Renal cortical epithelial cell (primary cell): ENCODE results near the gene ARHGAP15. TPM values are rescaled to one million over a fixed set of nuclear protein-coding genes. Genes with fewer than 3 reads are reported as not detected.
"Not testable (repeated sequence)": the region's sequence is repeated elsewhere in the genome, so short reads cannot be mapped to it uniquely, and the experiment has no call there.

Experiments used
- DNase-seq: peaks from one replicate; pipeline ENCODE4 v3.0.0-alpha.2; 2011; ENCODE audit warnings: low read depth
- total RNA-seq: library from RNA; depleted of rRNA; stranded (reverse); fragments of >200 nt; gene quantifications from 2 replicates; pipeline ENCODE4 v1.2.3, GENCODE V29; 2014

The ARHGAP15 gene
- total RNA-seq, 1 donor from 2014 or later: not detected

DNA sequence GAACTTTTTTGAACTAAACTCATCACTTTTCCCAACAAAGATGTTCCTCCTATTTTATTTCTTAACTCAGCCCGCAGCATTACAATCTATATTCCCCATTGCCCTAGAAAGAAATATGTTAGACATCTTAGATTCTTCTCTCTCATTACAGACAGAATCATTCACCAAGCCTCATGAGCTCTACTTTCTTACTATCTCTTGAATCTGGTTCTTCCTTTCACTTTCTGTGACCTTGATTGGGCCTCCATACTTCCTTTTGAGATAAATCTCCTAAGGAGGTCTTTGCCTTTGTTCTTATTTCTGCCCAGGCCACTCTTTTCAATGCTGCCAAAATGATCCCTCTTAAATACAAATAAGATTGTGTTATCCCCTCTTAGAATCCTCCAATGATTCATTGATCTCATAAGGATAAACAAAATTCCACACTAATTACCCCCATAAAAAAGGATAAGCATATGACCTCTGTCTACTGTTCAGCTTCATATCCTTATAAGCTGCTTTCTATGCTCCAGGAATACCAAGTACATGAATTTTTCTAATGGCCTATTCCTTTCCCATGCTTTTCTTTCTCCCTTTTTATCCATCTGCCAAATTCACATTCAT, 400.0 kb downstream of the ARHGAP15 start:
- DNase-seq: no peak

DNA sequence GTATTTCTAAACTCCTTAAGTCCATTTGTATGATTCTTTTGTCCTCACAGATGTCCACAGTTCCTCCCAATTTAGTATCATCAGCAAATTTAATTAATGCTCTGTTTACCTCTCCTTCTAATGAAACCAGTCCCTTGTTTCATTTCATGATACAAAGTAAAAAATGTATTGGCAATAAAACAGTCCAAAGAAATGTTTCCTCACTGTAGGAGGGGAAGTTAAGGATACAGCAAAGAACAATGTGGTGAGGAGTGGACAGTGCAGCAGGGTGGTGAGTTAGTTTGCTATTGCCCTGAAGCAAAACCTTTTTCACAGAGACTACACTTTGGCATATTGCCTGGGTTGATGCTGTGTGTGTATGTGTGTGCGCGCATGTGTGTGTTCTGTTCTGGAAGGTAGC, 401.5 kb downstream of the ARHGAP15 start:
- DNase-seq: no peak

DNA sequence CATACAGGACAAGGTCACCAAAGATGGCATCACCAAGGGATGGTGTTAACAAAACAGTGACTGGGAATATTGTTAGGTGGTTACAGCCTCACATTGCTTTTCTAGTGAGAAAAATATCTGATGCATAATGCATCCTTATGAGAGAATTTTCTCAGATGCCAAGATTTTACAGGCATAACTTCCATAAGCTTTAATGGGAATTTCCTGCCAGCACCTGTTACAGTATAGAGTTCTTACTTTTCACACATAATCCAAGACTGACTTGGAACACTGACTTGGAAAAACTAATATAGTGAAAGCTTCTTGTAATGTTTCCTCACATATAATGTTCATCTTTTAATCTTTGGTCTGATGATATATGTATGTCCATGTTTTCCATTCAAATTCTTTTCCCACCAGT, 402.8 kb downstream of the ARHGAP15 start:
- DNase-seq: no peak

DNA sequence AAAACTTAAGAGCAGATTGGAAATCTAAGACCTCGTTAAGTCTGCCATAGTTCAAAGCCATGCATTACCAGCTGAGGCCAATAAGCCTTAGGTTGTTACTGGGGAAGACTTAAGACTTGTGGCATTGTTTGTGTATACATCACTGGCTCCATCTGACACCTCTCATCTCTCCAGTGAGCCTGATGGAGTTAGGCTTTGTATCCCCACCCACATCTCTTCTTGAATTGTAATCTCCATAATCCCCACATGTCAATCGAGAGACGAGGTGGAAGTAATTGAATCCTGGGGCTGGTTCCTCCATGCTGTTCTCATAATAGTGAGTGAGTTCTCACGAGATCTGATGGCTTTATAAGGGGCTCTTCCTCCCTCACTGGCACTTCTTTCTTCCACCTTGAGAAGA, 404.6 kb downstream of the ARHGAP15 start:
- no peak for DNase-seq

DNA sequence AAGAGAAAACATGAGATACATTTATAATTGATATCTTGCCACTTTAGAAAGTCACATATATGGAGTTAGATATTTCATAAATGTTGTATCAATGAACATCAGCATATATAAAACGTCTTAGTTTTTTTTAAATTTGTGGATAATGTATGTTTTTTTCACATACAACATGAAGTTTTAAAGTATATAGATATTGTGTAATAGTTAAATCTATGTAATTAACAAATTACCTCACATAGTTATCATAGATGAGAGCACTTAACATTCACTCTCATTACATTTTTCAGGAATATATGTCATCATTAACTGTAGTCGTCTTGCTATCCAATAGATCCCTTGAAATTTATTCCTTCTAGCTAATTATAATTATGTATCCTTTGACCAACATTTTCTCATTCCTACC, 406.6 kb downstream of the ARHGAP15 start:
- DNase-seq: no peak

DNA sequence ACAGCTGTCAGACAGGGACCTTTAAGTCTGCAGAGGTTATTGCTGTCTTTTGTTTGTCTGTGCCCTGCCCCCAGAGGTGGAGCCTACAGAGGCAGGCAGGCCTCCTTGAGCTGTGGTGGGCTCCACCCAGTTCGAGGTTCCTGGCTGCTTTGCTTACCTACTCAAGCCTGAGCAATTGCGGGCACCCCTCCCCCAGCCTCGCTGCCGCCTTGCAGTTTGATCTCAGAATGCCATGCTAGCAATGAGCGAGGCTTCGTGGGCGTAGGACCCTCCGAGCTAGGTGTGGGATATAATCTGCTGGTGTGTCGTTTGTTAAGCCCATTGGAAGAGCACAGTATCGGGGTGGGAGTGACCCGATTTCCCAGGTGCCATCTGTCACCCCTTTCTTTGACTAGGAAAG, 412.7 kb downstream of the ARHGAP15 start:
- DNase-seq: not testable (repeated sequence)

DNA sequence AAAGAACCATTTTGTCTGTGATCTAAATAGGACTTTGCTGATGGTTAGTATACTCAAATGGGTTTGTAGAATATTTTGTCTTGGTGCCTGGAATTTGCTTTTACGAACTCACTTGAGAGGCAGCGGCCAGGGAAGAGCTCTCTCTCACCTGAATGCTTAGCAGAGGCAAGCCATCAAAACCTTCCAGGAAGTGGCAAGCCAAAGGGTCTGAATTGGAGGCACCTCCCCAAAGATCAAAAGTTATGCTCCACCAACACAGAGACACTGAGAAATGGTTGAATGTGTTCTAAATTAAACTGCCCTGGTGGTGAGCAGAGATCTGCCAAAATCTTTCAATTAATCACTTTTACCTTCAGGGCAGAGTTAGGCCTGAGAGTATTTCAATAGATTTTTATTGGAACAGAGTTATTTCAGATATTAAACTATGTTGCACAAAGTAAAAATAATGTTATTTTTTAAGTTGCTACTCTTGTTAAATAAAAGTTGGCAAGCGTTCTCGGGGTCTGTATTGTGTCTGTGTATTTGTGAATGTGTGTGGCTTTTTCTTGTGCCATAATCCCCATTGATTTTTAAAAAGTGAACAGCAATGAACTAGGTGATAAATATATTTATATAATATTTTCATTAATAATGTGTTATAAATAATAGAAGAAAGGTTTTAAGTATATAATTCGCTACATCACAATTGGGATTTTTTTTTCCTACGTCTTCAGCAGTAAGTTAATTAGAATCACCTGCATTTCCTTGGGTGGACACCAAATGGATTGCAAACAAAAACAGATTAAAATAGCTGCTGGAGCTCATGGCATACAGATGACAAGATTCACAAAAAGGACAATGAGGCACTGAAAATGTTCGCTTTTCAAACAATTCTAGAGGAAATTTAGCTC, 416.1 kb downstream of the ARHGAP15 start:
- no peak for DNase-seq

DNA sequence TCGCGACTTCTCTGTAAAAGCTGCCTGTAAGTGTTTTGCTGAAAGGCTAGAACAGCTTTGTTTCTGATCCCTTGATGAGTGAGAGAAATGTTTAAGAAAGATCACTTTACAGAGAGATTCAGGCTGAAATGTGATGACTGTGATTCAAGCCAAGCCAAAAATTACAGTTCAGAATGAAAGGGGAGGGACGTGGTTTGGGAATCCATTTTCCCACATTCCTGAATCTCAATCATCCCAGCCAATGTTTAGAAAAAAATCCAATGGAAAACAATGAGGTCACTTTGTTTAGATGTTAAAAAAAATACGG, 416.7 kb downstream of the ARHGAP15 start:
- DNase-seq: peak; percentile 4

DNA sequence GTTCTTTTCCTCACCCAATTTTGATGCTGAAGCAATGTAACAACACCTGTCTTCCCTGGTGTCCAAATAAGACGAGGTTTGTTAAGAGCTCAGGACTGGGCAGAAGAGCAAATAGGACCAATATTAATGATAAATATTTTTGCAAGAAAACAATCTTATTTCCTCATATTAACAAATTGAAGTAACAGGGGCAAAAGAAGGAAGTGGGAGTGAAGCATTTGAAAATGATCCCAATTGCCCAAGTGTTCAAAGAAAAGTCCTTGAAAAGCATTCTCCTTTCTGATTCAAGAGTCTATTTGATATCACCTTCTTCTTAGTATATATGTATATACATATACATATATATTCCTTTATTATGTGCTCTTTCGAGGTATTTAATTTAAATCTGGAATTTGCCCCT, 418.8 kb downstream of the ARHGAP15 start:
- no peak for DNase-seq

DNA sequence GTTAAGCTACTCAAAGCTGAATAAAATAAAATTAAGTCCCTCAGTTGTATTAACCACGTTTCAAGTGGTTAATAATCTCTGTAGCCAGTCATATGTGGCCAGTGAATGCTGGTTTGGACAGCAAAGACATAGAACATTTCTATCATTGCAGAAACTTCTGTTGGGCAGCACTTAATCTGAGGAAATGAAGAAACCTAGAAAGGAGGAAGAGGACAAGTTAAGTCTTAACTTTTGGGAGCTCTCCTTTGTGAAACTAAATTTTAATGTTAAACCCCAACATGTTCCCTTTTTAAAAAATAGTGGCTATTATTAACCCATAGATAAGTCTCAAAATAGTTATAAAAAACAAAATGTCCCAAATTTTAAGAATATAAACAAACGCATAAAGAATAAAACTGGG, 421.3 kb downstream of the ARHGAP15 start:
- no peak for DNase-seq

DNA sequence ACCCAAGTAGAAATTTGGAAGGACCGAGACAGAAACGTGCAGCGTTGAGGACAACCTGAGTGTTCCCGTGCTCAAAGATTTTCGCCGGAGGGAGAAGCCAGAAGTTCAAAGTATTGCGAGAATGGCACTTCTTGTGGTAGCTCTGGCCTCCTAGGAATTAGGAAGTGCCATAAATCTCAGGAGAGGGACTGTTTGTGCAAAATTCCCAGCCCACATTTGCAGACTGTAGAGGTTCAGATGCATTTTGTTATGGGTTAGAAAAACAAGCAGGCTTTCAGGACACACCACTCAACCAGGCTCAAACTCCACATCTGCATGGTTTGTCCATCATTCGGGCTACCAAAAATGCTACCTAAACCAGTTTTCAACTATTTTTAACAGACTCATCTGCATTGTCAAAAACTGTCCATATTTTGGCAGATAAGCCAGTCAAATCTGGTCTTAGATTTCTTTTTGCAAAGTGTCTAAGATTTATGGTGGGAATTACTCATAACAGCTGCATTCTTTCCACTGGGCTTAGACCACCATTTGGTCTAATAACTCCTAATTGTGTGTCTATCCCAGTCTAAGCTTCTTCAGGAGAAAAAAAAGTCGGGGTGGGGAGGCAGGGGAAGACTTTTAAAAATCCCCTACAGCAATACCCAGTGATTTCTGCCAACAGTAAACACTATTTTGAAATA, 422.9 kb downstream of the ARHGAP15 start:
- no peak for DNase-seq

DNA sequence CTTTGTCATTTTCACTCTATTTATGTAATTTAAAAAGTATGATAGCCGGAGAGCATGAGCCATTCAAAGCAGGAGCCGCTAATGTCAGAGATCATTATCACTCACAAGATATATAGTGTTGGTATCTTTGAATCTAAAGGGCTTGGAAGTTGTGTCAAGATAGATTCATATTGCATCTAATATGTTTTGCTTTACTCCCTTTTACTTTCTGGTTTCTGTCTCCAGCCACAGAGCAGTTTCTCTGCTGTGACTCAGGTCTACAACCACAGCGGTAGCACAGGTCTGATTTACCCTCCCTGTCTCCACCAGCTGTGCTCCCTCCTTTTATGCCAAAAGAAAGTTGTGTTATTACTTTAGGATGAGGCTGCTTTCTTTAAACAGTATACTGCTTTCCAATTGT, 424.0 kb downstream of the ARHGAP15 start:
- no peak for DNase-seq

DNA sequence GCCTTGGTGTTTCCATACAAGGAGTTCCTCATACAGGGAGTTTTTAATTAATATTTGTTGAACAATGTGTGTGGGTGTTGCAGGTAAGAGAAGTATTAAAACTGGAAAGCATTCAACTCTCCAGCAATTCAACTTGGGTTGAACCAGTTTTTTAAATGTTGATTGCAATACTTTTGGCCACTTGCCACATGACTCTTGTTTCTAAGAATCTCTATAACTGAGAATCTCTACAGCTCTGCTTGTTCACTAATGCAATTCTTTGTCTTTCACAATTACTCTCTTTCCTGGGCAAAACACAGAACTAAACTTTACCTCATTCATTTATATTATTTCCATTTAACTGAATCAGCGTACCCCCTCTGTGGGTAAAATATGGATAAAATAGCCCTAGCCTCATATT, 429.4 kb downstream of the ARHGAP15 start:
- peak; percentile 73 for DNase-seq

DNA sequence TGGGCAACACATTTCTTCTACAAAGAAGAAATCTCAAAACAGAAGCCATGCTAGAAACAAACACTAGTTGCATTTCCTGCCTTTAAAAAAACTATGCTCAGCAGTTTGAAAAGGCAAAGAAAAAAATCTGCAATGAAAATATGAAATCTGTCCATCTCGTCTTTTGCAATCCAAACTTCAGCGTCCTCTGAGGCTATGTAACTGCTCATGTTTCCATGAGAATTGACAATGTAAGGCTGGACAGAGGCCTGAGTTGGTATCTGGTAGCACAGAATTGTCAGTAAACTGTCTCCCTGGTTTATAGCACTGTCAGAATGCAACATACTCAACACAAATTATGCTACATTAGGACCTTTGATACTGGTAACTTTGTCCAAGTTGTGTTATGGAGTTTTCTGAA, 429.9 kb downstream of the ARHGAP15 start:
- DNase-seq: no peak

DNA sequence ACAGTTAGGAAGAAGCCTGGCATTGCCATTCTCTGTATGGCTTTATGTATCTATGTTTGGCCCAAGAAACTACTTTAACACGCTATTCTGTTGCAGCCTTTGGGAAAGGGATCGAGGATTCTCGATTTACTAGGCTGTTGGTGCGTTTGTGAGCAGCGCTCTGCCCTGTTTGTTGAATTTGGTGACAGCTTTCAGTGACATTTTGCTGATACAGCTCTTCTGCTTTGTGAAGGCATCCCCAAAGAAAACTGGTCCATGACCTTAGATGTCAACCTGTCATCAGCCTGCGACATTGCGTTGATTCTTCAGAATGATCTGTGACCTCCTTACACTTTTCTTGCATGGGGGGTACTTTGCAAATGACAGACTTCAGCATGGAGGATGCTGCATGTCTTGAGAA, 431.5 kb downstream of the ARHGAP15 start:
- DNase-seq: no peak

DNA sequence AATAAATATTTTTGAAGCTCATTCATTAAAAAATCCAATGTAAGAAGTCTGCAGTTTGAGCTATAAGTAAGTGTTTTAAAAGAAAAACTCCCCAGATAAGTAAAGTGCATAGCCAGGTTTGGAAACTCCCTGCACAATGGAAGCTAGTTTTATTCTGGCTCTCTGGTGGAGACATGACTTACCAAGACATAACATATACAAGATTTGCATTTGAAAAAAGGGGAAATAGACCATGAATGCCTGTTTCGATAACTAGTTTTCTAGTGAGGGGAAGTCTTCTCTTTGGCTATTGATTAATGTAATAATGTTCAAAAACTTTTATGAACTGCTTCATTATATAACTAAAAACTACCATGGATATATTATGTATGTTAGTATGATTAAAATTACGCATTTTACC, 435.2 kb downstream of the ARHGAP15 start:
- no peak for DNase-seq

DNA sequence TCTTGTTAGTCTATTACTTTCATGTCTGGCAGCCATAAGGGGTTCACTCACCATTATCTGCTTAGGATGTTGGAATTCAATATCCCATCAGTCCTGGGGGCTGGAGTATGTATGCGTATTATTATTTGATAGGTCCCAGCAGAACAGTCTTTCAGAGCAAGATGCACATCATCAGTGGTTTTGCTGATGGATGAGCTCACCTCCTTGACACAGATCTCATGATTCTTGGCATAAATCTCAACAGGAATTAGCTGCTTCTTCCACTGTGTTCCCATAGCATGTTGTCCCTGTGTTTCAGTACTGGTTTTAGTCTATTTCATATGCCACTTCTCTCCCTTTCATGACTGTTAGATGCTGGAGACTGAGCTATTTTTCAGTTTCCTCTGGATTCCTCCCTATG, 442.5 kb downstream of the ARHGAP15 start:
- DNase-seq: no peak

DNA sequence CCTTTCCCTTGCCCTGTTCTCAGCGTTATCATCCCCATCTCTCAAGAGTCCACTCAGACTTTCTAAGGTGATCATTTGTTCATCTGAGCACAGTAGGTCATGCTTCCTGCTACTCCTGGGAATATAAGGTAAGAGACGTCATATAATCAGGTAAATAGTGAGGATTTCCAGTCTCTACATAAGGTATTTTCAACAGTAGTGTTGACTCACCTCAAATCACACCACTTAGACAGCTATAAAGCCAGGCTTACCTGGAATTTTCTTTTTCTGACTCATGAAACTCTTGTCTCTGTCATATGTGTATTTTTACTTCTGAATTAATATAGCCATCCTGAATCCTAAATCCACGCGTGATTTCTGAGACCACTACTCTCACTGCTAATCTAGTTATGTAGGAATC, 443.2 kb downstream of the ARHGAP15 start:
- DNase-seq: no peak

DNA sequence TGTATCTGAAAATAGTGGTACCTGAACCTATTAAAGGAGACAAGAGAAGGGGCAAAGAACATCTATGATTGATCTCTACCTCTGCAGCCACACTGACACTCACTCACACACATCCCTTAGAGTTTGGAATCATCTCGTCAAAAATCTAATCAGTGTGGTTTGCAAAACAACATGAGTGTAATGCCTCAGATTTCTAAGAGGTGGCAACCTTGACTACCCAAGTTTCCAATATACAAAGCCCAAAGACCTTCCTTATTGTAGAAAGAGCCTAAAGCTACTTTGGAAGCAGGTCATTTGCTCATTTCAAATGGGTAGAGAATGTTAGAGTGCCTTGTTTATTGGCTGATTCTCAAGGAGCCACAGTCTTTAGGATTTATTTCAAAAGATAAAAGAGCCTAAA, 444.9 kb downstream of the ARHGAP15 start:
- peak; percentile 12 for DNase-seq

DNA sequence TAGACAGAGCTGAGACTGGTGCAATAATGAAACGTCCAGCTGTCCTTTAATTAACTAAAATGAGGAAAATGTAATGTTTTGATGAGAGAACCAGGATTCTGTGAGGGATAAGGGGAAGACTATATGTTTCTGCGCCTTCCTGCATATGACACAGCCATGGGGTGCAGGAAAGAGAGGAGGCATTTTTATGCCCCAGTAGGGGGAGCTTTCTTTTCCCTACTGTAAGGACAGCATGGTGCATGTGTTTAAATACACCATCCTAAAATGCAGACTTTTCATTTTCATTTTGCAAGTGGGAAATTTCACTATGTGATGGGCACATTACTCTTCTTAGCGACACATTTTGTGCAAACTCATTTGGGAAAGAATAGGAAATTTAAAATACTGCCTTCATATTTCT, 446.1 kb downstream of the ARHGAP15 start:
- peak; percentile 9 for DNase-seq

DNA sequence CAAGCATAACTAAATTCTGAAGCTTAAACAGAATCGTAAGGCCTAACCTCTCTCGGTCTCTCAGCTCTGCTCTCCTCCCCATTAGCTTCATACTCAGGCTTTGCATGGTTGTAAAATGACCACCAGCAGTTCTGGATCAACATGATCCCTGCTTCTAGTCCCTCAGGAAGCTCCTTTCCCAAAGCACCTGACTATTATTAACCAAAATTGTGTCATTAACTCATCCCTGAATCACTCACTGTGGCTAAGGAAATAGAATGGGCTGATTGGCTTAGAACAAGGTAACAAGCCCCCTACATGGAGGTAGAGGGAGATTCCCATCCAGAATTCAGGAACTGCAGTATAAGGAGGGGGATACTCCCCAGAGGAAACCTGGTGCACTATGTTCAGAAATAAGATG, 448.3 kb downstream of the ARHGAP15 start:
- no peak for DNase-seq

DNA sequence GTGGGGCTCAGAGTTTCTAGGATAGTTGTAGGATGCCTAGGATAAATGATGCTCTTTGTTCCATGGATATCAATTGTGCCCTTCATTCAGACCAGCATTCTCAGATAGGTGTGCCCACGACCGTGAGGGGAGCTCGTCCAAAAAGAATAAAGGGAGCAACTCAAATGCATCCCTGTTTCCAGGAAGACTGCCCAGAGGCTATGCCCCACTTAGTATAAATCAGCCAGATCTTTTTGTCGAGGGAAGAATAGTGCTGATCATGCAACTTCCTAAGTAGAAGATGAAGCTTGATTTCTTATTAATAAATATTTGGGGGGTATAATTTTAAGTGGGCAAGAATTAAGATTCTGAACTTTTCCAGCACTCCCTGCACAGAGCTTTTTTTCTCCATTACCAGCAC, 450.2 kb downstream of the ARHGAP15 start:
- no peak for DNase-seq

DNA sequence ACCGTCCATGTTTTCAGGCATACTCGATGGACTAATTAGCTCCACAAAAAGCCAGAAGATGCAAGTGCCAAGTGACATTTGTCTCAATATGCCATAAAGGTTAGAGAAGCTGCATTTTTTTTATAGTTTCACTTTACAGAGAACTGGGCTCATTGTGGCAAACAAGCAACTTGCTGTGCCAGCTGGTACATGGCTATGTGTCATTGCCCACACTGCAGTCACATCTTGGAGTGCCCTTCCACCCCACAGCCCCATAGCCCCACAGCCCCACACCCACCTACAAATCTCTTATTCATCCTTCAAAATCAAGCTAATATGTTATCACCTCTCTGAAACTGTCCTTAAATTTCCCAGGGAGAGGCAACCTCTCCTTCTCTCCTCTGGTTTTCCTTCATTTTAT, 451.9 kb downstream of the ARHGAP15 start:
- DNase-seq: no peak
